GM23248 (cell line): ENCODE data around the gene APP. TPM values are rescaled to one million over a fixed set of nuclear protein-coding genes. Genes with fewer than 3 reads are reported as not detected.
A peak's percentile ranks its signal among the peaks of the same experiment; 100 is the strongest.

Experiments
- DNase-seq: peaks from one replicate; pipeline ENCODE4 v3.0.0-alpha.2; 2015
- H2AFZ ChIP-seq: fragments of 200-600 bp; sonication (generic); 2 replicates; pipeline ENCODE4 v1.6.1; 2016; ENCODE audit warnings: antibody characterized with exemption
- H3F3A ChIP-seq: fragments of 200-600 bp; sonication (generic); 2 replicates; pipeline ENCODE4 v1.6.1; 2016; ENCODE audit warnings: mild to moderate bottlenecking, antibody characterized with exemption, mixed run types; ENCODE audit not compliant: insufficient read depth
- H3K27ac ChIP-seq: fragments of 200-600 bp; sonication (generic); 2 replicates; pipeline ENCODE4 v1.5.1; 2016; ENCODE audit warnings: mild to moderate bottlenecking
- H3K27me3 ChIP-seq: fragments of 200-600 bp; sonication (generic); replicated peaks from 2 replicates; pipeline ENCODE4 v1.6.1; 2016; ENCODE audit warnings: mild to moderate bottlenecking; ENCODE audit not compliant: insufficient read depth
- H3K36me3 ChIP-seq: fragments of 200-600 bp; sonication (generic); 2 replicates; pipeline ENCODE4 v1.6.1; 2016; ENCODE audit warnings: low read depth, mild to moderate bottlenecking
- H3K4me1 ChIP-seq: fragments of 200-600 bp; sonication (generic); 2 replicates; pipeline ENCODE4 v1.6.1; 2016; ENCODE audit warnings: mild to moderate bottlenecking; ENCODE audit not compliant: insufficient read depth
- H3K4me2 ChIP-seq: fragments of 200-600 bp; sonication (generic); one replicate; pipeline ENCODE4 v1.6.1; 2016; ENCODE audit warnings: mild to moderate bottlenecking; ENCODE audit not compliant: unreplicated experiment
- H3K4me3 ChIP-seq: fragments of 200-600 bp; sonication (generic); 2 replicates; pipeline ENCODE4 v1.5.1; 2016; ENCODE audit warnings: mild to moderate bottlenecking
- H3K79me2 ChIP-seq: fragments of 200-600 bp; sonication (generic); 2 replicates; pipeline ENCODE4 v1.6.1; 2016; ENCODE audit warnings: mild to moderate bottlenecking; ENCODE audit not compliant: insufficient read depth
- H3K9ac ChIP-seq: fragments of 200-600 bp; sonication (generic); 2 replicates; pipeline ENCODE4 v1.6.1; 2016; ENCODE audit warnings: mild to moderate bottlenecking
- H3K9me2 ChIP-seq: fragments of 200-600 bp; sonication (generic); 2 replicates; pipeline ENCODE4 v1.6.1; 2016; ENCODE audit warnings: mixed run types, mild to moderate bottlenecking, moderate library complexity; ENCODE audit not compliant: insufficient read depth
- H3K9me3 ChIP-seq: fragments of 200-600 bp; sonication (generic); one replicate; pipeline ENCODE4 v1.6.1; 2017; ENCODE audit warnings: low read depth
- H4K20me1 ChIP-seq: fragments of 200-600 bp; sonication (generic); 2 replicates; pipeline ENCODE4 v1.6.0; 2016; ENCODE audit not compliant: insufficient read depth
- EZH2 ChIP-seq: fragments of 200-600 bp; sonication (generic); IDR thresholded peaks from 2 replicates; pipeline ENCODE4 v1.6.1; 2018; ENCODE audit warnings: antibody characterized with exemption, mild to moderate bottlenecking; ENCODE audit not compliant: insufficient read depth, poor library complexity, severe bottlenecking
- EZH2phosphoT487 ChIP-seq: fragments of 200-600 bp; sonication (generic); IDR thresholded peaks from 2 replicates; pipeline ENCODE4 v1.6.1; 2018; ENCODE audit warnings: antibody characterized with exemption, moderate library complexity, mild to moderate bottlenecking, low read depth; ENCODE audit not compliant: insufficient read depth
- WGBS, 2 experiments: methylation state at CpG; one replicate each; pipeline ENCODE4 v1.1.6; 2015 to 2017; ENCODE audit warnings: low lambda C conversion rate in 2 of 2, low coverage in 1 of 2; ENCODE audit errors: missing lambda C conversion rate in 2 of 2; 5-methylcytosine and 5-hydroxymethylcytosine counted together
- in situ Hi-C: fragments of 300-500 bp; cut with MboI; formaldehyde crosslinking; loops from 2 replicates; pipeline ENCODE4 v1.15.0; 2020
- polyA plus RNA-seq: library from polyadenylated mRNA; unstranded; fragments of >200 nt; fragmentation: Nextera tagmentation; extraction: Ambion mirVana; gene quantifications from 2 replicates; pipeline ENCODE4 v1.2.1, GENCODE V29; 2016
- total RNA-seq: library from RNA; depleted of rRNA; stranded (reverse); fragments of >200 nt; shearing (Covaris generic); gene quantifications from 2 replicates; pipeline ENCODE4 v1.2.3, GENCODE V29; 2014

Gene APP
- total and polyA plus RNA-seq, 2 experiments from 2014 or later, result 35.0 to 292 TPM

GRCh38 chr21:26147535-26147934 lies 23.0 kb downstream of the APP start:
- peaks cover 93% of the 10 kb centered on the region for H3K79me2 ChIP-seq

GRCh38 chr21:26146681-26147080 lies 23.9 kb downstream of the APP start:
- Histone ChIP-seq H3K27me3 (no peaks in the 10 kb centered on the region), H3K27ac (no peak overlapping the region), H3K9me3 (no peaks in the 10 kb centered on the region), H3K4me3 (no peak overlapping the region), H3K36me3 (no peaks in the 10 kb centered on the region), H3K4me1 (peaks cover 19% of the 10 kb centered on the region), H2AFZ (no peak overlapping the region), H3K9me2 (no peaks in the 10 kb centered on the region), H3K79me2 (peaks cover 94% of the 10 kb centered on the region), H3K4me2 (no peak overlapping the region), H3K9ac (no peak overlapping the region), H4K20me1 (no peaks in the 10 kb centered on the region), H3F3A (peaks cover 24% of the 10 kb centered on the region)
- no peak for TF ChIP-seq EZH2
- TF ChIP-seq EZH2phosphoT487, result no peak
- in situ Hi-C loops, result no loop called here
- WGBS, 2 experiments, result 100% methylated on average over 1 of the region's 1 CpG
- DNase-seq, result no peak

More at GRCh38 chr21:26147535-26147934, 23.0 kb downstream of the APP start:
- Histone ChIP-seq H3K27ac (peak overlapping the region; percentile 82; the same call in 1 of the 2 replicates), H3K27me3 (no peaks in the 10 kb centered on the region), H2AFZ (no peak overlapping the region), H3K9ac (no peak overlapping the region), H3K36me3 (no peaks in the 10 kb centered on the region), H3K4me3 (no peak overlapping the region), H3K4me2 (no peak overlapping the region), H3K9me2 (no peaks in the 10 kb centered on the region), H3K4me1 (peaks cover 19% of the 10 kb centered on the region), H3F3A (peaks cover 24% of the 10 kb centered on the region), H4K20me1 (no peaks in the 10 kb centered on the region), H3K9me3 (no peaks in the 10 kb centered on the region)
- TF ChIP-seq EZH2 (no peak), EZH2phosphoT487 (no peak)
- WGBS, 2 experiments, result 76 to 84% methylated on average over 4 of the region's 4 CpGs
- in situ Hi-C loops, result no loop called here
- no peak for DNase-seq

- Histone ChIP-seq H3K4me1 (peaks cover 26% of the 10 kb centered on the region), H3K9me2 (no peaks in the 10 kb centered on the region), H3K79me2 (peaks cover 92% of the 10 kb centered on the region), H3F3A (peaks cover 37% of the 10 kb centered on the region), H4K20me1 (no peaks in the 10 kb centered on the region), H3K27ac (no peak overlapping the region), H3K27me3 (no peaks in the 10 kb centered on the region), H2AFZ (no peak overlapping the region), H3K9me3 (no peaks in the 10 kb centered on the region), H3K9ac (no peak overlapping the region), H3K36me3 (no peaks in the 10 kb centered on the region; the same call in 1 of the 2 replicates), H3K4me3 (no peak overlapping the region), H3K4me2 (no peak overlapping the region)
- TF ChIP-seq EZH2 (no peak), EZH2phosphoT487 (no peak)
- DNase-seq, result no peak
- 96 to 98% methylated on average over 4 of the region's 4 CpGs for WGBS, 2 experiments
- in situ Hi-C loops, result no loop called here
Observed at GRCh38 chr21:26144031-26144430, 26.5 kb downstream of the APP start.

- Histone ChIP-seq H3K9me3 (no peaks in the 10 kb centered on the region), H3K4me3 (no peak overlapping the region), H3F3A (peaks cover 30% of the 10 kb centered on the region), H3K9ac (no peak overlapping the region), H3K4me1 (peaks cover 18% of the 10 kb centered on the region), H3K9me2 (no peaks in the 10 kb centered on the region), H3K36me3 (no peaks in the 10 kb centered on the region; the same call in 1 of the 2 replicates), H3K4me2 (no peak overlapping the region), H3K27me3 (no peaks in the 10 kb centered on the region), H3K79me2 (peaks cover 98% of the 10 kb centered on the region), H3K27ac (no peak overlapping the region), H4K20me1 (no peaks in the 10 kb centered on the region; the same call in 1 of the 2 replicates), H2AFZ (no peak overlapping the region)
- no peak for DNase-seq
- in situ Hi-C loops, result no loop called here
- TF ChIP-seq EZH2 (no peak), EZH2phosphoT487 (no peak)
- WGBS, 2 experiments, result 95 to 97% methylated on average over 5 of the region's 5 CpGs
Observed at GRCh38 chr21:26142363-26142762, 28.2 kb downstream of the APP start.
